Measurements from ENCODE around the gene PSAPL1. TPM values are rescaled to one million over a fixed set of nuclear protein-coding genes. Genes with fewer than 3 reads are reported as not detected.

The PSAPL1 gene
- total RNA-seq, 1 donor from 2014 or later: not detected

- H3K27me3 Mint-ChIP-seq: peaks cover 10% of the 10 kb centered on the region
- no peak for TF ChIP-seq CTCF (IDR thresholded peaks at IDR 0.05)
- no peaks in the 10 kb centered on the region for H3K36me3 Mint-ChIP-seq (ENCODE audit: low read depth)
- no peaks in the 10 kb centered on the region for H3K4me1 Mint-ChIP-seq
- no peak overlapping the region for H3K27ac Mint-ChIP-seq
- intact Hi-C loops (cut with micrococcal nuclease): no loop called here
- DNase-seq (no peak), ATAC-seq (ENCODE audit: low read depth) (no peak)
- no peak overlapping the region for H3K4me3 Mint-ChIP-seq
- CTCF ChIA-PET: no interaction called here
- peaks cover 4% of the 10 kb centered on the region for H3K9me3 Mint-ChIP-seq
- POLR2A ChIA-PET: no interaction called here
Observed at GRCh38 chr4:7441201-7441600, 6.5 kb upstream of the PSAPL1 start.

- H3K4me3 Mint-ChIP-seq: no peak overlapping the region
- no peaks in the 10 kb centered on the region for H3K36me3 Mint-ChIP-seq (ENCODE audit: low read depth)
- DNase-seq (no peak), ATAC-seq (ENCODE audit: low read depth) (no peak)
- no peak overlapping the region for H3K27ac Mint-ChIP-seq
- H3K27me3 Mint-ChIP-seq: peaks cover 10% of the 10 kb centered on the region
- ChIA-PET POLR2A (no interaction called here), CTCF (no interaction called here)
- peaks cover 4% of the 10 kb centered on the region for H3K9me3 Mint-ChIP-seq
- intact Hi-C loops (cut with micrococcal nuclease): no loop called here
- no peaks in the 10 kb centered on the region for H3K4me1 Mint-ChIP-seq
- TF ChIP-seq CTCF (IDR thresholded peaks at IDR 0.05): no peak
Observed at GRCh38 chr4:7439699-7440098, 5.0 kb upstream of the PSAPL1 start.

- ATAC-seq (ENCODE audit: low read depth) (no peak), DNase-seq (no peak)
- Mint-ChIP-seq H3K27ac (no peak overlapping the region), H3K4me3 (no peak overlapping the region), H3K4me1 (no peaks in the 10 kb centered on the region), H3K36me3 (ENCODE audit: low read depth) (no peaks in the 10 kb centered on the region), H3K27me3 (no peaks in the 10 kb centered on the region), H3K9me3 (no peaks in the 10 kb centered on the region)
- intact Hi-C loops (cut with micrococcal nuclease): no loop called here
- no peak for TF ChIP-seq CTCF (IDR thresholded peaks at IDR 0.05)
- POLR2A ChIA-PET: no interaction called here
- CTCF ChIA-PET: no interaction called here
Observed at GRCh38 chr4:7436256-7436655, 1.5 kb upstream of the PSAPL1 start.

- DNase-seq (no peak), ATAC-seq (ENCODE audit: low read depth) (no peak)
- no peak for TF ChIP-seq CTCF (IDR thresholded peaks at IDR 0.05)
- Mint-ChIP-seq H3K27me3 (no peaks in the 10 kb centered on the region), H3K4me1 (no peaks in the 10 kb centered on the region), H3K27ac (no peak overlapping the region), H3K36me3 (ENCODE audit: low read depth) (no peaks in the 10 kb centered on the region), H3K4me3 (no peak overlapping the region), H3K9me3 (no peaks in the 10 kb centered on the region)
- intact Hi-C loops (cut with micrococcal nuclease): no loop called here
- CTCF ChIA-PET: no interaction called here
- POLR2A ChIA-PET: no interaction called here
Observed at GRCh38 chr4:7435471-7436061, 836 bp upstream of the PSAPL1 start.

GRCh38 chr4:7434141-7434765, 477 bp downstream of the PSAPL1 start:
- Mint-ChIP-seq H3K4me3 (no peak overlapping the region), H3K4me1 (no peaks in the 10 kb centered on the region), H3K36me3 (ENCODE audit: low read depth) (no peaks in the 10 kb centered on the region), H3K9me3 (no peaks in the 10 kb centered on the region), H3K27me3 (no peaks in the 10 kb centered on the region), H3K27ac (no peak overlapping the region)
- no peak for DNase-seq
- POLR2A ChIA-PET: no interaction called here
- CTCF ChIA-PET: no interaction called here
- no peak for TF ChIP-seq CTCF (IDR thresholded peaks at IDR 0.05)
- intact Hi-C loops (cut with micrococcal nuclease): no loop called here
- ATAC-seq (ENCODE audit: low read depth): no peak
